ENCODE results near the gene SMOC2.

Gene SMOC2

GRCh38 chr6:168496997-168497331 is 56.0 kb downstream of the SMOC2 start:
- DNase-seq: no peak
- peaks cover 3% of the 10 kb centered on the region for H3K27me3 Mint-ChIP-seq (ENCODE audit: low read depth, poor library complexity)
- no peak for TF ChIP-seq CTCF (IDR thresholded peaks at IDR 0.05)
- H3K4me3 Mint-ChIP-seq: no peak overlapping the region
- peaks cover 24% of the 10 kb centered on the region for H3K4me1 Mint-ChIP-seq
- H3K27ac Mint-ChIP-seq: no peak overlapping the region
- H3K9me3 Mint-ChIP-seq: no peaks in the 10 kb centered on the region
- H3K36me3 Mint-ChIP-seq (ENCODE audit: low read depth): no peaks in the 10 kb centered on the region

GRCh38 chr6:168497381-168497780 is 56.4 kb downstream of the SMOC2 start:
- H3K27ac Mint-ChIP-seq: no peak overlapping the region
- no peak for TF ChIP-seq CTCF (IDR thresholded peaks at IDR 0.05)
- peaks cover 4% of the 10 kb centered on the region for H3K27me3 Mint-ChIP-seq (ENCODE audit: low read depth, poor library complexity)
- DNase-seq: no peak
- H3K9me3 Mint-ChIP-seq: no peaks in the 10 kb centered on the region
- H3K36me3 Mint-ChIP-seq (ENCODE audit: low read depth): no peaks in the 10 kb centered on the region
- H3K4me3 Mint-ChIP-seq: no peak overlapping the region
- peaks cover 24% of the 10 kb centered on the region for H3K4me1 Mint-ChIP-seq

GRCh38 chr6:168498161-168498843 is 57.3 kb downstream of the SMOC2 start:
- Mint-ChIP-seq H3K27me3 (ENCODE audit: low read depth, poor library complexity) (peaks cover 8% of the 10 kb centered on the region), H3K27ac (no peak overlapping the region), H3K36me3 (ENCODE audit: low read depth) (no peaks in the 10 kb centered on the region), H3K4me1 (peaks cover 24% of the 10 kb centered on the region), H3K9me3 (no peaks in the 10 kb centered on the region), H3K4me3 (no peak overlapping the region)
- no peak for TF ChIP-seq CTCF (IDR thresholded peaks at IDR 0.05)
- DNase-seq: no peak

- H3K4me3 Mint-ChIP-seq: no peak overlapping the region
- no peak for TF ChIP-seq CTCF (IDR thresholded peaks at IDR 0.05)
- DNase-seq: no peak
- no peaks in the 10 kb centered on the region for H3K36me3 Mint-ChIP-seq (ENCODE audit: low read depth)
- H3K9me3 Mint-ChIP-seq: peaks cover 3% of the 10 kb centered on the region
- peaks cover 10% of the 10 kb centered on the region for H3K27me3 Mint-ChIP-seq (ENCODE audit: low read depth, poor library complexity)
- no peak overlapping the region for H3K27ac Mint-ChIP-seq
- peaks cover 24% of the 10 kb centered on the region for H3K4me1 Mint-ChIP-seq
Measured at GRCh38 chr6:168499045-168499650, 58.2 kb downstream of the SMOC2 start.

GRCh38 chr6:168500519-168500918 is 59.5 kb downstream of the SMOC2 start:
- Mint-ChIP-seq H3K9me3 (peaks cover 5% of the 10 kb centered on the region), H3K27ac (no peak overlapping the region), H3K36me3 (ENCODE audit: low read depth) (no peaks in the 10 kb centered on the region), H3K4me1 (peaks cover 24% of the 10 kb centered on the region), H3K4me3 (no peak overlapping the region), H3K27me3 (ENCODE audit: low read depth, poor library complexity) (peaks cover 12% of the 10 kb centered on the region)
- no peak for DNase-seq
- no peak for TF ChIP-seq CTCF (IDR thresholded peaks at IDR 0.05)

GRCh38 chr6:168501561-168501960 is 60.6 kb downstream of the SMOC2 start:
- no peak overlapping the region for H3K27ac Mint-ChIP-seq
- no peaks in the 10 kb centered on the region for H3K36me3 Mint-ChIP-seq (ENCODE audit: low read depth)
- TF ChIP-seq CTCF (IDR thresholded peaks at IDR 0.05): no peak
- no peak for DNase-seq
- peaks cover 12% of the 10 kb centered on the region for H3K27me3 Mint-ChIP-seq (ENCODE audit: low read depth, poor library complexity)
- H3K4me3 Mint-ChIP-seq: no peak overlapping the region
- peaks cover 5% of the 10 kb centered on the region for H3K9me3 Mint-ChIP-seq
- peaks cover 15% of the 10 kb centered on the region for H3K4me1 Mint-ChIP-seq

Measured in nephron progenitor cell (in vitro differentiated cells).